IPS DF 6.9 (cell line): ENCODE measurements around the gene LTO1.

Experiments used
- DNase-seq: peaks from one replicate; pipeline ENCODE4 v3.0.0-alpha.2; 2013; ENCODE audit warnings: low read depth, low spot score
- H3K27ac ChIP-seq: one replicate; pipeline ENCODE4 v1.5.1; 2013; ENCODE audit warnings: low read length, control low read depth
- H3K27me3 ChIP-seq: 2 replicates; pipeline ENCODE4 v1.6.1; 2013; ENCODE audit warnings: mild to moderate bottlenecking, low read length; ENCODE audit not compliant: control insufficient read depth, insufficient read depth
- H3K36me3 ChIP-seq: 2 replicates; pipeline ENCODE4 v1.6.1; 2013; ENCODE audit warnings: low read length; ENCODE audit not compliant: control insufficient read depth, insufficient read depth
- H3K4me1 ChIP-seq: 2 replicates; pipeline ENCODE4 v1.6.1; 2013; ENCODE audit warnings: low read length; ENCODE audit not compliant: control insufficient read depth, insufficient read depth
- H3K4me3 ChIP-seq: 2 replicates; pipeline ENCODE4 v1.5.1; 2013; ENCODE audit warnings: mild to moderate bottlenecking, low read length
- H3K9me3 ChIP-seq: 2 replicates; pipeline ENCODE4 v1.6.1; 2013; ENCODE audit warnings: low read length, inconsistent platforms; ENCODE audit not compliant: control insufficient read depth, insufficient read depth
- WGBS: extraction: QIAGEN DNeasy Blood & Tissue Kit; methylation state at CpG from one replicate; pipeline ENCODE4 v1.1.7; 2013; ENCODE audit warnings: mixed read lengths, missing lambda C conversion rate; ENCODE audit not compliant: insufficient read length, insufficient coverage; 5-methylcytosine and 5-hydroxymethylcytosine counted together

Gene LTO1

DNA sequence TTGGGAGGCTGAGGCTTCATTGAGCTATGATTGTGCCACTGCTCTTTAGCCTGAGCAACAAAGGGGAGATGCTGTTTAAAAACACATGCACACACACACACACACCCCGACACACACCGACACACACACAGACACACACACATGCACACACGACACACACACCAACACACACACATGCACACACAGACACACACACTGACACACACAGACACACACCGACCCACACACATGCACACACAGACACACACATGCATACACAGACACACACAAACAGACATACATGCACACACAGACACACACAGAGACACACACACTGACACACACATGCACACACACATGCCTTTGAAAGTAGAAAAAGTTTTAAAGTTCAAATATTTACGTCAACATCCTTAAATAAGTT is 5.5 kb upstream of the LTO1 start:
- no peak for DNase-seq
- Histone ChIP-seq H3K27me3 (no peaks in the 10 kb centered on the region), H3K27ac (no peak overlapping the region), H3K36me3 (no peaks in the 10 kb centered on the region), H3K4me3 (no peak overlapping the region), H3K9me3 (no peaks in the 10 kb centered on the region), H3K4me1 (no peaks in the 10 kb centered on the region)
- WGBS: no CpG with 5 or more reads among the region's 5 CpGs

GRCh38 chr11:69677749-69678148 is 2.6 kb upstream of the LTO1 start:
- no peaks in the 10 kb centered on the region for H3K36me3 ChIP-seq
- no peak overlapping the region for H3K4me3 ChIP-seq
- DNase-seq: no peak
- no peaks in the 10 kb centered on the region for H3K27me3 ChIP-seq
- no peak overlapping the region for H3K27ac ChIP-seq
- H3K4me1 ChIP-seq: no peaks in the 10 kb centered on the region
- no peaks in the 10 kb centered on the region for H3K9me3 ChIP-seq
- no CpG with 5 or more reads among the region's 2 CpGs for WGBS

GRCh38 chr11:69674267-69674885 is 777 bp downstream of the LTO1 start:
- Histone ChIP-seq H3K27ac (no peak overlapping the region), H3K36me3 (peaks cover 4% of the 10 kb centered on the region; the same call in 1 of the 2 replicates), H3K27me3 (no peaks in the 10 kb centered on the region), H3K4me1 (no peaks in the 10 kb centered on the region), H3K4me3 (peak overlapping the region; percentile 90), H3K9me3 (no peaks in the 10 kb centered on the region)
- WGBS: no CpG with 5 or more reads among the region's 18 CpGs
- DNase-seq: no peak

- no peaks in the 10 kb centered on the region for H3K9me3 ChIP-seq
- peaks cover 7% of the 10 kb centered on the region; the same call in 1 of the 2 replicates for H3K36me3 ChIP-seq
- H3K4me1 ChIP-seq: no peaks in the 10 kb centered on the region
- no CpG with 5 or more reads among the region's 10 CpGs for WGBS
- H3K27ac ChIP-seq: no peak overlapping the region
- no peak for DNase-seq
- no peaks in the 10 kb centered on the region for H3K27me3 ChIP-seq
- H3K4me3 ChIP-seq: no peak overlapping the region
These were observed 3.3 kb downstream of the LTO1 start for GRCh38 chr11:69671734-69672465.

DNA sequence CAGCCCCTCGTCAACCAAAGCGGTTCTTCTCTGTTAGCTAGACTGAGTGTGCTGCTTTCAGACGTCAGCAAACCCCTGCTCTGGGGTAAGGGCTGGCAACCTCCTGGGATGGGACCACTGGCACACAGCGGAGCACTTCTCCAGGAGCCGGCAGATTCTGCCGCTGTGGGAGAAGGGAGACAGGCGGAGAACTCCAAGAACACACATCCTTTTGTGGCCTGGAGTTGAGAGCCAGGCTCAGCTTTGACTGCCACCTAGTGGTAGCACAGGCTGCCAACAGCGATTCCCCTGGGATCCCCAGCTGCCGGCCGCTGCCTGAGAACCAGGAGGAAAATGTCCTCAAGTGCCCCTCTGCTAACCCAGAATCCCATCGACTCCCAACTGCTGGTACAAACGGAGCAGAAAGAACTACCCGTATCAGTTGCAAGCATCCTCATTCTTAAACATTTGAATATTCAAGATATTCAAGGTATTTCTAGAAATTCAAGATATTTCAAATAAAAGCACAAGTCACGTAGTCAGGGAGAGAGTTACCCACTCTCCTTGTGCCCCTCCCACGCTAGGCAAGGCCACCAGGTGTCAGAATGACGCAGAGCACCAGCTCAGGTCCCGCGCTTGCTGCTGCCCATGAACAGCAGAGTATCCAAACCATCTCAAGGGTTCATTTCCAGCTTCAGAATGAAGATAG is 4.9 kb downstream of the LTO1 start:
- H3K36me3 ChIP-seq: peaks cover 7% of the 10 kb centered on the region; the same call in 1 of the 2 replicates
- no peak overlapping the region for H3K27ac ChIP-seq
- WGBS: no CpG with 5 or more reads among the region's 18 CpGs

DNA sequence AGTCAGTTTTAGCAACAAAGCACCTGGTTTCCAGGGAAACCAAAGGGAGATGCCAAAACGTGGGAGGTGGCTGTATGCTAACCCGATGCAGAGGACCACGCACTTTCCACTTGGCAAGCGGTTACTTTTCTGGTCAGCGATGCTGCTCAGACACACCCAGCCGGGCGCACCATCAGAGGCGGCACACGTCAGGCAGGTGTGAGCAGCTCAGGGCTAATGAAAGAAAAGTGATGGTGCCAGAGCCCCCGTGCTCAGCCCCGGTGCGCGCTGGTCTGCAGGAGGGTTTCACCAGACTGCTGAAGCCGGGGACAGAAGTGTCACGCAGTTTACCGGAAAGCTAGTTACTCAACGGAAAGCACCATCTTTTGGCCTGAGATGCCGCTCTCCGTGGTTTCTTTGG is 5.7 kb downstream of the LTO1 start:
- Histone ChIP-seq H3K4me1 (no peaks in the 10 kb centered on the region), H3K4me3 (no peak overlapping the region), H3K9me3 (no peaks in the 10 kb centered on the region), H3K27ac (no peak overlapping the region), H3K36me3 (peaks cover 7% of the 10 kb centered on the region; the same call in 1 of the 2 replicates), H3K27me3 (no peaks in the 10 kb centered on the region)
- DNase-seq: no peak
- no CpG with 5 or more reads among the region's 19 CpGs for WGBS

More for the DNA sequence above, 4.9 kb downstream of the LTO1 start:
- Histone ChIP-seq H3K4me3 (no peak overlapping the region), H3K27me3 (no peaks in the 10 kb centered on the region), H3K4me1 (no peaks in the 10 kb centered on the region), H3K9me3 (no peaks in the 10 kb centered on the region)
- peak; percentile 72 for DNase-seq

- Histone ChIP-seq H3K4me1 (no peaks in the 10 kb centered on the region), H3K9me3 (no peaks in the 10 kb centered on the region), H3K27ac (no peak overlapping the region), H3K36me3 (peaks cover 7% of the 10 kb centered on the region; the same call in 1 of the 2 replicates), H3K4me3 (no peak overlapping the region), H3K27me3 (no peaks in the 10 kb centered on the region)
- no CpG with 5 or more reads among the region's 26 CpGs for WGBS
- DNase-seq: no peak
These were observed 7.2 kb downstream of the LTO1 start for GRCh38 chr11:69667619-69668604.

DNA sequence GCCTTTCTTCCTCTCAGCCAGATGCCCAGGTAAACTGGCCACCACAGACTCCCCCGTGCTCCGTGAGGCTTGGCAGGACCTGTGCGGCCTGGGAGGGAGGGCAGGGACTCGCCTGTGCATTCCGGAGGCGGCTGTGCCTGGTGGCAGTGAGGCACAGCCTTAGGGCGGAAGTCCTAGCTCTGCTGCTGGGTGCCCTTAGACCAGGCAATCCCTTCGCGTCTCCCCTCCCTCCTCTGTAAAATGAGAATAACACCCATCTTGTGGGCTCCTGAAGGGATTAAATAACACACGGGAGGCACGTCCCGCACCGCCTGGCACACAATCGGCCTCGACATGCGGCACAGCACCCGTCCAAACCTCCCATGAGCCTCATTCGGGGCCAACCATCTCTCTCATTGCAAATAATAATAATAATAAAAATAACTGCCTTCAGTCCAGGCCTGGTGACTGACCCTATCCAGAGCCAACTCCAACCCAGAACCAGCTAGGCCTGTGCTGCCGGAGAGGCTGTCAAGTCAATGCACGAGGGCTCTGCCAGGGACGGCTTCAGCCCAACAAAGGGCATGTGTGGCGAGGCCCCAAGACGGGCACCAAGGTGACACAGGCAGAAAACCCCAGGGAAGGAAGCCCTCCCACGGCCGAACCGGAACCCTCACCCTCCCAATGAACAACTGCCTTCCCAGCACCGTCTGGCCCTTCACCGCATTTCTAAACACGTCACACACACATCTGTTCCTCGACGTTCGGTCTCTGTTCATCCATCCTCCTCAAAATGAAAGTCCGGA is 8.2 kb downstream of the LTO1 start:
- 100% methylated on average over 6 of the region's 33 CpGs for WGBS
- no peak overlapping the region for H3K4me3 ChIP-seq
- H3K27ac ChIP-seq: no peak overlapping the region
- no peaks in the 10 kb centered on the region for H3K27me3 ChIP-seq
- H3K4me1 ChIP-seq: peaks cover 2% of the 10 kb centered on the region; the same call in 1 of the 2 replicates
- peaks cover 4% of the 10 kb centered on the region; the same call in 1 of the 2 replicates for H3K36me3 ChIP-seq
- H3K9me3 ChIP-seq: no peaks in the 10 kb centered on the region
- no peak for DNase-seq

- no peaks in the 10 kb centered on the region for H3K27me3 ChIP-seq
- no CpG with 5 or more reads among the region's 14 CpGs for WGBS
- H3K4me1 ChIP-seq: peaks cover 2% of the 10 kb centered on the region; the same call in 1 of the 2 replicates
- no peak overlapping the region for H3K27ac ChIP-seq
- H3K36me3 ChIP-seq: 0 out of 2 replicates have a peak, but pooled peaks cover 3% of the 10 kb centered on the region
- DNase-seq: no peak
- H3K9me3 ChIP-seq: no peaks in the 10 kb centered on the region
- no peak overlapping the region for H3K4me3 ChIP-seq
These were observed 8.9 kb downstream of the LTO1 start for GRCh38 chr11:69666261-69666660.
